SW 1271 (cell line): ENCODE results near the gene KCNT2.

Source experiments
- DNase-seq, 2 experiments: peaks; one replicate each; lab custom pipeline; 2025; lab: John Stamatoyannopoulos, UW

Gene KCNT2

DNA sequence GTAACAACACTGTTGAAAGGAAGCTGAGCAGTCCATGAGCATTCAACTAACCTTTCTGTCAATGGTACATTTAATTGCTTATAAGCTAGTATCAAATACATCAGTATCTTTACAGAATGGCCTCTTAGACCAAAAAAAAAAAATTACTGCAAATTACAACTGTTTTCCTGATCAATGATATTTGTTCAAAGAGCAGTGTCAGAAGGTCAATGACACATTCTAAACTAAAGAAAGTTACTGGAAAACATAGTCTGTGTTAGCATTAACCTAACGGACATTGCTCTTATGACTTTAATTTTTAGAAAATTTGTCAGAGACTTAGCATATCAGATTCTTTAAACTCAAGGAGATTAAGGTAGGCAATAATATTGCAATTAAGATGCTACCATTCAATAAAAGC, 162.5 kb downstream of the KCNT2 start:
- DNase-seq: no peak

DNA sequence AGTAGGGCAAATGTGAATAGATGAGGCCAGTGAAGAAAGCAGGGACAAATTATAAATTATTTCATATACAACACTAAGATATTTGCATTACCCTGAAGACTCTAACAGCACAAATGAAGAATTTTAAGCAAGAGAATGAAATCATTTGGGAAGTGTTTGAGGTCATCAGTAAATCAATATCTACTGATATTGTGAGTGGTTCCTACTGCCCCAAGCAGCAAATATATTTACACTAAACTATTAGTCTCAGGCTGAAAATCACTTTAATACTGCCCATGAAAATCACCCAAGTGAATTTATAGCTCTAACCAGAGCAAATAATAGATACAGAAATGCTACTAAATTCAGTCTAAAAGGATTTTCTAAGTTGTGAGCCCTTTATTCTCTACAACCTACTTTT, 163.6 kb downstream of the KCNT2 start:
- no peak for DNase-seq

DNA sequence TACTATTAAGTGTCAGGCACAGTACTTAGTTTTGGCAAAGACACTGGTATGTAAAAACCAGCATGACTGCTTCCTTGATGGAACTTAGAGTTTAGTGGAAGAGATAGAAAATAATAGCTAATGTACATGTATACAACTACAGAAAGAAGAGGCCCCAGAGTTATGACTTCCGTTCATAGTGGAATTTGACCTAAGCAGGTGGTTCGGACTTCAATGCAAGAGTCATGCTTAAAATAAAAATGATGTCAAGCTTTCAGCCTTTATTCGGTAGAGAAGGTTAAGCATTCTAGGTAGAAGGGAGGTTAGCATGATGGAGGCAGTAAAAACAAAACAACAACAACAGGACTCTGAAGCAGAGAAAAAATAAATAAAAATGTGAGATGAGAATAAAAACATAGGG, 165.9 kb downstream of the KCNT2 start:
- DNase-seq: no peak

DNA sequence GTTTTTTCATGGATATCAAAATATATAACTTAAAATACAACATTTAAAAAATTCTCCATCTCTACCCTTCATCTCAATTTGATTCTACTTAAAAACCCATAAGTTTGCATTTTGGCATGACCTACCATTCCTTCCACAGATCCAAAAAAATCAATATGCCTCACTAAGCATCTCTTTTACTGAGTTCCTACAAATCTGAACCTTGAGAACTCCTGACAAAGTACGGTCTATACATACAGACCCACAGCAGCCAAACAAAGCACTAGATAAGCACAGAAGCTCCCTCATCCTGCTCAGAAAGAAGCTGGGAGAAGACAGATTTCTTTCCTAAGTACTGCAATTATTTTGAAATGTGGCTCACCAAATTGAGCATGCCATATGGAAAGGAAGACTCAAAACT, 167.5 kb downstream of the KCNT2 start:
- DNase-seq: no peak

DNA sequence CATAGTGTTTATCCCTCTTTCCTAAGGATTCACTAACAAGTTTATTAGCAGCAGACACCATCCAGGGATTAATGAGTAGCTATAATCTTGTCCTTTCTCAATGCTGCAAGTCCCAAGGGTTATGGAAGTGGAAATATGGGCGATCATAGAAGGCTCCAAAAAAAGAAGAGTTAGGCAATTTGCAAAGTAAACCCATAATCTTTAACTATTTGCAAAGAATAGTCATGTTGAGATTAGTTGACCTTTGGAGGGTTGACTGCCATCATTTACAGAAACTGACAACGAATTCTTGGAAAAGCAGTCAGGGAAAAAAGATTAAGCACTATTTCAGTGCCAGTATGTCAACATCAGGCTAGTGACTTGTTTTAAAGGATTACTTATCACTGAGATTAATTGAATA, 169.9 kb downstream of the KCNT2 start:
- DNase-seq: no peak

DNA sequence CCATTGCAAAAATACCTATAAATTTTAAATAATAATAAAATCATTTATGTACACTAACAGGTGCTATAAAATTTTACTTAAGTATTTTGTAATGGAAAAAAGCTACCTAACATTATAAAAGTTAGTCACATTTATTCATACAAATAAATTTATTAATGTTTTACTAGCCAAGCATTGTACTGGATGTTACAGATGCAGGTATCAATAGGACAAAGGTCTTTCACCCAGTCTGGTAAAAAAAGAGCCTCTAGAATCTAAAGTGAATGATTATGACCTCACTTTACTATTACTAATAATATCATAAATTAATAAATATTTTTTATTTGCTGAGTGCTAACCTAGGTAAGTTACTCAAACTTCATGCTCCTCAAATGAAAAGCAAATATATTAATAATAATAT, 170.6 kb downstream of the KCNT2 start:
- no peak for DNase-seq

DNA sequence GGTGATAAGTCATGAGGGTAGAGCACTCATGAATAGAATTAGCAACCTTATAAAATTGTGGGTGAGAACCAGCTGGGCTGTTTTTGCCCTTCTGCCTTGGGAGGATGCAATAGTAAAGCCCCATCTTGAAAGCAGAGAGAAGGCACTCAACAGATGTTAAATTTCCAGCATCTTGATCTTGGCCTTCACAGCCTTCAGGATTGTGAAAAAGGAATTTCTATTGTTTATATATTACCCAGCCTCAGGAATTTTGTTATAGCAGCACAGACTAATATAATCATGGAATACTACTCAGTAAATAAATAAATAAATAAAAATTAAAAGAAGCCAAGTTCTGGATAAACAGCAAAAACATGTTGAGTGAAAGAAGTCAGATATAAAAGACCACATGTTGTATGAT, 175.2 kb downstream of the KCNT2 start:
- no peak for DNase-seq

DNA sequence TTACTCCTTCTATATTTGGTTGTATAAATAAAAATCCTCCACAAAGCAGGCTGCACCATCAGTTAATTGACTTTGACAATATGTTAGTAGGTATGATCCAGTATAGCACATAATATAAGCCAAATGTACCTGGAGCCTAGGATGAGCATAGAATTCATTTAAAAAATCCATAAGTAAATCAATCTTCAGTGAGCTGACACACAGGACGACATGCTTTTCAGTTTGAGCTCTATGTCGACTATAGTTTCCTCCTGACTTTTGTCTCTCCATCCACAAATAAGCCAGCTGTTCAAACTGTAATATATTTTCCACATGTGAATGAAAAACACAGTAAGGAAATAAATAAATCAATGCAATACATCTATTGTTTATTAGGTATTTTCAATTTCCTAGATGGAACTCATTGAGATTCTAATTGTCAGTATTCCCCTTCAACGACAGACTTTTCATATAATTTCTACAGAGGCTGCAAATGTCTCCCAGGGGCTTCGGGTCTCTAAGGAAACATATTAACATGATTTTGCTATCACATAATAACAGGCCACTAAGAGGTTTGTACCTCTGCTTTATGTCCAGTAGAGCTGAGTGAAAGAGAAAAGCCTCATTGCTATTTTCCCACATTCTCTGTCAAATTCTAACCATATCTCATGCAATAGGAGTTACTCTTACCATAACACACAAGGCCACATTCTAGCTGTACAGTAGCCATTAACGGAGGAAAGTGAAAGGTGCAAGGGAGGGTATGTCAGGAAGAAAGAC, 180.1 kb downstream of the KCNT2 start:
- DNase-seq: no peak

DNA sequence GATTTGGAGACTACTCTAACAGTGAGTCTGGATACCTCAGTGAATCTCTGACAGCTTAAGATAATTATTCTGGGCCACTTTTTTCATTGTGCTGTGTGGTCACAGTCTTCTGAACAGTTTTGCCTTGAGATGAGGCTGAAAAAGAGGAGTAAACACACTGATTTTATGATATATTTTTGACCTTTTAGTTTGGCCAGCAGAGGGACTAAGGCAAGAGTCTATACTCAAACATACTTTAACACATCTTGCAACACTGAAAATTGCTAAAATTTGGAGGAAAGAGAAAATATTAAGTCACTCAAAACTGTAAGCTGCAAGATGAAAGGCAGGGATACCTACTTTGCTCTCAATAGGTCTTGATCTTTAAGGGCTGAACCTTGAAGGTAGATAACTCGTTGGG, 182.7 kb downstream of the KCNT2 start:
- DNase-seq: no peak

DNA sequence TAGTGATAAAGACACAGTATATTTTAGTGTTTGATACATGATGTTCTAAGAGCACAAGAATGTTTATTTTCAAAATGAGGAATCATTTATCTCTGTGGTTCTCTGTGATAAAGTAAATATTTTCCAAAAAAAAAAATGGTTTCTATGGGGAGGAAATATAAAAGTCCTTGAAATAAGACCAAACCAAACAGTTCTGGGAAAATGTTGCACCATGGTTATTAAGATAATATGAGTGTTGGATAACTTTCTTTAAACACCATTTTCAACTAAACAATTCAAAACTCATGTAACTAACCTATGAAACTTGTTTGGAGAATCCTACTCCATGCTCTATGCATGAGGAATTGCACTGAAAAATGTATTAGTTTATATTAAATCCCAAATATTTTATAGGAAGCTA, 184.6 kb downstream of the KCNT2 start:
- DNase-seq: no peak

DNA sequence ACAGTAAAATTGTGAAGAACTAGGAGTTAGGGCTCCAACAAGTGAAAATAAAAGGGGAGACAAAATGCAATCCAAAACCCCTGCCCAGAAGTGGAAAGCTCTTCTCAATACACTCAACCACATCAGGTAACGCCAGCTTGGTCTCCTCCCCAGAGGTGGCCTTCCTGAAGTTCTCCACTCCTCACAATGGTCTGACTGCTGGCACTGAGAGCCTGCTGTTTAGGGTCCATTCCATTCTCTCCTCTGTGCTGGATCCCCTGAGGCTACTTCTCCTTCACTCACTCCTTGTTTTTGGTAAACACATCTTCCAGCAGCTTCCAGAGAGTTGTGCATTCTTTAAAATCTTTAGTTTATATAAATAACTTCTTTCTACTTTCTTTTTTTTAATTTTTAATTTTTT, 189.5 kb downstream of the KCNT2 start:
- no peak for DNase-seq

DNA sequence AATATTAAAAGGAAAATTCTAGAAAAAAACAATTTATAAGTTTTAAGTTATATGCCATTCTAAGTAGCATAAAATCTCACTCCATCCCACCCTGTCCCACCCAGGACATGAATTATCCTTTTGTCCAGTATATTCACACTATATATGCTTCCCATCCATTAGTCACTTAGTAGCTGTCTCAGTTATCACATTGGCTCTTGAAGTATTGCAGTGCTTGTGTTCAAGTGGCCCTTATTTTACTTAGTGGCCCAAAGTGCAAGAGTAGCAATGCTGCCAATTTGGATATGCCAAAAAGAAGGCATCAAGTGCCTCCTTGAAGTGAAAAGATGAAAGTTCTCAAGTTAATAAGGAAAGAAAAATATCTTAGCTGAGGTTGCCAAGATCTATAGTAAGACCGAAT, 192.3 kb downstream of the KCNT2 start:
- no peak for DNase-seq

DNA sequence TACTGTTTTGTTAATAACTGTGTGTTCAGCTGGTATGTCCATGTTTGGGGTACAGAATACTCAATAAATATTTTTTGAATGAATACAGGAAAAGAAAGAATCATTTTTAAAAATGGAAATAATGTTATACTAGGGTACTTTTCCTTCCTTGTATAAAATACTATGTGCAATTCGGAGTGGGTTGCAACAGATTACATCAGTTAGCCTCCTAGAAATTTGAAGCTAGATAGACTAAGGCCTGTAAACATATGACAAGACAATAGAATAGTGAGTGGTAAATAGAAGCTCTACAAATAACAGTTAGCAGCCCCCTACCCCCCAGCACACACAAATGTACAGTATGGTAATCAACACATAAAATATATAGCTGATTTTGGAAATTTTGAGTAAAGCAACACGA, 195.9 kb downstream of the KCNT2 start:
- no peak for DNase-seq

DNA sequence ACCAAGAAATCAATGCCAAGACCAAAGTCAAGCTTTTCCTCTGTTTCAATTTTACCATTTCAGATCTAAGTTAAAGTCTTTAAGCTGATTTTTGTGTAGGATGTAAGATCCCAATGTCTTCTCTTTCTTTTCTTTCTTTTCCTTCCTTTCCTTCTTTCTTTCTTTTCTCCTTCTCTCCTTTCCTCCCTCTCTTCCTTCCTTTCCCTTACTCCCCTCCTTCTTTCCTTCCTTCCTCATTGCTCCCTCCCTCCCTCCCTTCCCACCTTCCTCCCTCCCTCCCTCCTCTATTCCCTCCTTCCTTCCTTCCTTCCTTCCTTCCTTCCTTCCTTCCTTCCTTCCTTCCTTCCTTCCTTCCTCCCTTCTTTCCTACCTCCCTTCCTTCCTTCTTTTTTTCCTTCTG, 197.5 kb downstream of the KCNT2 start:
- no peak for DNase-seq

DNA sequence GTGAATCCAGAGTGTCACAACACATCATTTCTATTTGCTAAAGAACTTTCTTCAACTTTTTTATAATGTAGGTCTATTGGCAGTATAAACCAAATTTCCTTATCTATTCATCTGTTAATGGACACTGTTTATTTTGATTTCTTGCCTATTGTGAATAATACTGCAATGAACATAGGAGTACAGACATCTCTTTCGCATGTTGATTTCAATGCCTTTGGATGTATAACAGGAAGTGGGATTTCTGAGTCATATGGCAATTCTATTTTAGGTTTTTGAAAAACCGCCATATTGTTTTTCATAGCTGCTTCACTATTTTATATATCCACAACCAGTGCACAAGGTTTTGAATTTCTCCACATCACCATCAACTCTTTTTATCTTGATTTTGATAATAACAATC, 198.7 kb downstream of the KCNT2 start:
- DNase-seq: no peak

DNA sequence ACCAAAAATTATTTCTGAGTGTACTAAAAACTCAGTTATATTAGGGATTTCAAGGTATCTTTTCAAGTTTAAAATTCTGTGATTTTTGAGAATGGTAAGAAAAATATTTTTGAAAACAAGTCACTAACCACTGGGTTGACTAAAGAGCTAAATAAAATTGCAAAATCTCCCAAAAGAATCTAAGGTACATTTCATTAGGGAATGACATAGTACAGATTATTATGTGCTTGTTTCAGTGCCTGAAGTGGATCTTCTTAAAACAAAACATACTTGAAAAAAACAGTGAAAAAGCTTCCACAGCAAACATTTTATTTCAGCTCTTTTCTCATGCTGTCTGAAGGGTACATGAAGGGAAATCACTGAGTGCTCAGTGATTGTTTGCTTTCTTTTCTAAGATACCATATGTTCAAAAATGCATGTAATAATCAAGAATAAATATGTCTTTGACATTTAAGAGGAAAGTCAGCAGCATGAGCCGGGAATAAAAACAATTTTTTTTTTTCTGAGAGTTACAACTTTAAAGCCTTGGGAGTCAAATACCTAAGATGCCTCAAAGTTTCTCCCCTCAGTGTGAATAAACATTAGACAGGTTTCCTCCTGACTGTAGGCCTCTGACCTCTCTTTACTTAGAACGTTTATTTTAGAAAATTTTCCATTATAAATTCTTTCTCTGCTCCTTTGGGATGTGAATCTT, 200.7 kb downstream of the KCNT2 start:
- no peak for DNase-seq

DNA sequence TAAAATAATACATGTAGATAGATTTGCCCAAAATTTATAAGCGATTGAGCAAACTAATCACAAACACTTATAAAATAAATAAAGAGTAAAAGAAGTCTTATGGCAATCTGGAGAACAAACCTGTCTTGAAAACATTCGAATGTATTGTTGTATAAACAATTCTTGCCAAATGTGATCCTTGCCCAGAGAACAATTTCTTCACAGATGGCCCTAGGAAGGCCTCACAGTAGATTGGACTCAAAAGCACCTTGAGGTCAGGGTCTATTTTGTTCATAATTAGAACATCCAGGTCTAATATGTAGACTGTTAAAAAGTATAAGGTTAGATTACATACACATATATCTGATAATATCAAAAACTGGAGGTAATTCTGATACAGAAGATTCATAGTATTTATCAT, 202.4 kb downstream of the KCNT2 start:
- DNase-seq: no peak

DNA sequence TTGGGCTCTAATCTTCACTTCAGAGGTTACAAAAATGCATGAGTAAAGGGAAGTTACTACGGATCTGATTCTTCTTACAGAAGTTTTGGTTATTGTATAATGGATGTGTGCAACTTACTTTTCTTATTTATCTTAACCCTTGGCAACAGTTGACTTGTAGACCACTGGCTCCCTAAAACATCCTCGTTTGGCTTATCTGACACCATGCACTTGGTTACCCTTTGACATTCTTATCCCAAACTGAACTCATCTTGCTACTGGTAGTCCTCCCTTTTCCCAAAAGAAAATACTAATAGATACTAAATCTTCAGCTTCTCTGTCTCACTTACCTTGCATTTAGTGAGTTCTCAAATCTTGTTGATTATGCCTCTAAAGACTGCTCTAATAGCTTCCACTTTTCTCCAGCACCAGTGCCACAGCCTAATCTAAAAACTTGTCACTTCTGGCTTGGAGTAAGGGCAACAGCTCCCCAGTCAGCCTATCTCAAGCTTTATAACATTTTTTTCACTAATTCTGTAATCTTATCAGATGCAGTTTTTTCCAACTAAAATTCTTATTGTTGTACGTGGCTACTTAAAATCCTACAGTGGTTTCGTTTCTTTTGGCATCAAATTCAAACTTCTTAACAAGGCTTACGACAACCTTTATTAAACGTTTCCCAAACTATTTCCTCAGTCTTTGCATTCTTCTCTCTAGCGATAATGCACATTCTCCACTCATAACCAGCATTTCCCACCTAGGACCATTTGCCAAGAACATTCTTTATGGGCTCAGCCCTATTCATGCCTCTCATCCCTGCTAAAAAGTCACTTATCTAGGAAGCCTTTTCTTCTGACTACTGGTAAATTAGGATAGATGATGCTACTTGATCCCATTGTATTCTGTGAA, 204.2 kb downstream of the KCNT2 start:
- DNase-seq: no peak

DNA sequence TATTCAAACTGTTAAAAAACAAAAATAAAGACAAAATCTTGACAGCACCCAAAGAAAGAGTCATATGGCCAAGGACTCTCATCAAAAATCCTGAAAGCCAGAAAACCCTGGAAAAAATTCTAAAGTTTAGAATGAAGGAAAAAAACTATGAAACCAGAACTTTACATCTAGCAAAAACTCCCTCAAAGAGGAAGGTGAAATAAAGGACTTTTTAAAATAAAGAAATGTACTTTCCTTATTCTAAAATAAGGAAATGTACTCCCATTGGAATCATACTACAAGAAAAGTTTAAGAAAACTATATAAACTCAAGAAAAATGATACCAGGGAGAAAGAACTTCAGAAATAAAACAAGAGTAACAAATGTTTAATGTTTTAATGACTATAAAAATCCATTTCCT, 206.3 kb downstream of the KCNT2 start:
- no peak for DNase-seq

DNA sequence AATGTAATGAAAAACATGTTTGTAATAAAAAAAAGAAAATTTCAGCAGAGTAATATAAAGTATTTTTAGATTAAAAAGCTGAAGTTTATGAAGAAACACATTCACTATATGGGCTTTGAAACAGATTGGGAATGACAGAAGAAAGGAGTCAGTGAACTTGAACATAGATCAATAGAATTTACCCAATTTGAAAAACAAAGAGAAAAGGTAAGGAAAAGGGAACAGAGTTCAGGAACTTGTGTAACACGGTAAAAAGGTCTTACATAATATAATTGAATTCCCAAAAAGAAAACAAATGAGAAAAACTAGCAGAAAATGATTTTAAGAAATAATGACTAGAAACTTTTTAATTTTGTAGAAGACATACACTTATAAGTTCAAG, 206.8 kb downstream of the KCNT2 start:
- no peak for DNase-seq

DNA sequence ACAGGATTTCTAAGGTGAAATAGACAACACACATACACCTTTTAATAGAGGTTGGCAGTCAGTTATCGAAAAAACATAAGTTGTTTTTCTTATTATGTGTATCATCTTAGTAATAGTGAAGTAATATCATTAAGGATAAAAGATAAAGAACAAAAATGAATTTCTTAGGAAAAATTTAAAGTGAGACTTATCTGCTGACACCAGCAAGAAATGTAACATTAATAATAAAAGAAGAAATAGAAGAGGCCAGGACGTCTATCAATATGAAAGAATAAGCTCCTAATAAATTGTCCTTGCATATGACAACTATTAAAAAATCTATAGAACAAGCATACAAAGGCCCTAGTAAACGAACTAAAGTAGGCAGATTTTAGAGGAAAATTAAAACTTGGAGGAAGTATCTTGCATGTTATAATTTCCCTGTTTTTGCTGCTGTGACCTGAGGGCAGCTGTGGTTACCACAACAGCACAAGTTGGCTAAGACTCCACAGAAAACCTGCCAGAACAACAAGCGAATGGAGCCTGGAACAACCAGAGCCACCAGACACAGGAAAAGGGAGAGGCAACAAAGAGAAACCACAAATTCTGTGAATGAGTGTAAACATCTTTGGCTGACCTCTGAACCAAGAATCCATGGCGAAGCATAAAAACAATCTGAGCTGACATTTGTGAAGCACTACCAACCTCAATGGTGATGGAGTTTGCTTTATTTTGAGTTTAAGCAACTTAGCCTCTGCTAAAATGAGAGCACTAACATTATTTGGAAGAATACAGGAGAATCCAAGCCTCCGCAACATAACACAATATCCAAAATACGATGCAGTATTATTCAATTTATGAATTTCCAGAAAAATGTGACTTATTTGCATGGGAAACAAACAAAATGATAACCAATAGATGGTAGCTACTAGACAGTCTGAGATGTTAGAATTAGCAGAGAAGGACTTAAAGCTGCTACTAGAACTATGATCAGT, 207.5 kb downstream of the KCNT2 start:
- DNase-seq: peak in 1 of 2 experiments; percentile 3

DNA sequence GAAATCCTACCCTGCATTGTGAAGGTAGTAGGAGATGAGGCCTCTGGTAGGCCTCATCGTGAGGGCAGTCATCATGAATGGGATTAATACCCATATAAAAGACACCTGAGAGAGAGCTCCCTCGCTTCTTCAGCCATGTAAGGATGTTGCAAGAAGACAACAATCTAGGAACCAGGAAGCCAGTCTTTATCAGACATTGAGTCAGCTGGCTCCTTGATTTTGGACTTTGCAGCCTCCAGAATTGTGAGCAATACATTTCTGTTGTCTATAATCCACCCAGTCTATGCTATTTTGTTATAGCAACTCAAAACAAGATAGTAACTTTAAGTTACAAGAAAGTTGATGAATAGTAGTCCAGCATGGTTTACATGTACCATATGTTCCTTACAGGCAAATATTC, 208.5 kb downstream of the KCNT2 start:
- no peak for DNase-seq
